GM19099 (cell line): Measurements from ENCODE around the gene DUSP5.

Source experiments
- POLR2A ChIP-seq: IDR thresholded peaks from 3 replicates; pipeline ENCODE4 v1.6.1; 2011; ENCODE audit warnings: low read depth; ENCODE audit not compliant: insufficient read length; ENCODE audit errors: extremely low read depth

The DUSP5 gene

DNA sequence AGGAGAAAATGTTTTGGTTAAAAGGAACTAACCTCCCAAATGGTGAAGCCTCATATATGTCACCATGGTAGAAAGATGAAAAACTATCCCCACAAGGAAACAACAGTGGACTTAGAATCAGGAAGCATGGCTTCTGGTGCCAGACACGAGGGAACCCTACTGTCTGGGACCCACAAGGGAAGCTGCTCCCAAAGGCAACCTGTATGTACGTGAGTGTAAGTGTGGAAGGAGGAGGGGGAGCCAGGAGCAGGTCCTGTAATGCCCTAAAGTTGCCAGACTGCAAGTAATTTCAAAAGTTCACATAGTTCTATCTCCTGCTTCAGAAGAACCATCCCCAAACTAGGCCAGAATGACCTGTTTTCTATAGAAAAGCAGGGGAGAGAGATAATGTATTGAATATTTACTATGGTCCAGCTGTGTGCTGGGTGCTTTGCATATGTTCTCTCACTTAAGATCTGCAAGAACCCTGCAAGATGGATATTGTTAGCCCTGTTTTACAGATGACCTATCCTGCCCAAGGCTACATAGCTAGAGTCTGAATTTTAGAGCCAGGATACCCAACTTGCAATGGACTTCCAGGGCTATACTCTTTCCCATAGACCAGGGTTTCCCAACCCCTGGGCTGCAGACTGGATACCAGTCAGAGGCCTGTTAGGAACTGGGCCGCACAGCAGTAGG lies 19.2 kb downstream of the DUSP5 start:
- TF ChIP-seq POLR2A, result no peak

DNA sequence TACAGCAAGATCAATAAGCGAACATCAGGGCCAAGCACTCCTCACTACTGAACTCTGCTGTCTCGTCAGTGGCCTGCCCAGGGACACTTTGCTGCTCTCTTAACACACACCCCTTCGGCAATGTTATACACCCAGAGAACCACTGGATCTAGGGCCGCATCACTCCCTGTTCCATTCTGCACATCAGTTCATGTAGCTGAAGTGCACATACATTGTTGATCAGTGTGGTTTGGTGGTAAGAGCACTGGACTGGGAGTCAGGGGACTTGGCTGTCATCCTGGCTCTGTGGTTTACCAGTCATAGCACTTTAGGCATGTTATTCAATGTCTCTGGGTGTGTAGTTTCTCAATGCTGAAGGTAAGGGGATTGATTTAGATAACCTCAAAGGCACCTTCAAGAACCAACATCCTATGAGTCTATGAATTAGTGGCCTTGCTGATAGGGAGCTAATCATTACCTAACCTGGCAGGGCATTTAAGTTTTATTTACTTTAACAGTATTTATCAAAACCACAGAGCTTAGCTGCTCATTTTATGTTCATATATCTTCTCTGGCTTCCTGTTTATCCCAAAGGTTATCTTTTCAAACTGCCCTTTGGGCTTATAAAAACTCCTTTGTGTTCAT lies 24.8 kb downstream of the DUSP5 start:
- no peak for TF ChIP-seq POLR2A

DNA sequence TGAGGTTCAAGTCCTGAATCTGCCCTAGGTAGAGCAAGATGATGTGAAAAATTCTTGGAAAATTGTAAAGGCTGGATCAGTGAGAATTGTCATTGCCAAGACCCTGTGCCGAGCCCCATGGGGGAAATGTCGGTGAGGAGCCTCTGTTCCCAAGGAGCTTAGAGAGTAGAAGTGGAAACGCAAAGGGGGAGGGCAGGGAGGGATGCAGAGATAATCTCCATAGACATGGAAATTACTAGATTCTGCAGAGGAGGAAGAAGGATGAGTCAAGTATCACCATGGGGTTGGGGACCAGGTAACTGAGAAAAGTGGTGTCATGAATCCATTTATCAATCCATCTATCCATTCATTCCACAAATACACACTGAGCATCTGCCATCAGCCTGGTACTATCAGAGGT lies 26.0 kb downstream of the DUSP5 start:
- no peak for TF ChIP-seq POLR2A

DNA sequence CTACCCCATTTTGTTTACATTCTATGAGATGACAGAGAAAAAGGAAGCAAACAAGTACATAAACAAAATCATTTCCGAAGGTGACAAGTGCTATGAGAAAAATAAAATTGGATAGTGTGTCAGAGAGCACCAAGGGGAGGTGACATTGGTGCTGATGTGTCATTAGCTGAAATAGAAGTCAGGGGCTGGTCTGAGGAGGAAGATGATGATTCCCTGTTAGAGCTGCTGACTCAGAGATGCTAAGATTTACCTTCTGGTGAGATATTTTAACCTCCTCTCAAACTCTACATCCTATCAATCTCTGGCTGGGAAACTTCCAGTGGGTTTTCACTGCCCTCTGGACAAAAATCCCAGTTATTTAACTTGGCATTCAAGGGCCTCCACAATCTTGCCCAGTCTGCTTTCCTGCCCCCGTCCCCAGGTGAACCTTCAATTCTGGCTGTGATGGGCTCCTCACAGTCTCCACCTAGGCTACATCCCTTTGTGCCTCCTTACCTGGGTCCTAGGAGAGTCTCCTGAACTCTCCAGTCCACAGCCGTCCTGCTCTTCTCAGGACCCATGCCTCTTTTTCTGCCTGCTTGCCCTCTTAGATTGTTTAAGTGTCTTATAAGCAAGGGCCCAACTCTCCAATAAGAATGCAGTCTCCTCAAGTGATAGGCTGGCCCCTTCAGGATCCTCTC lies 26.6 kb downstream of the DUSP5 start:
- no peak for TF ChIP-seq POLR2A

DNA sequence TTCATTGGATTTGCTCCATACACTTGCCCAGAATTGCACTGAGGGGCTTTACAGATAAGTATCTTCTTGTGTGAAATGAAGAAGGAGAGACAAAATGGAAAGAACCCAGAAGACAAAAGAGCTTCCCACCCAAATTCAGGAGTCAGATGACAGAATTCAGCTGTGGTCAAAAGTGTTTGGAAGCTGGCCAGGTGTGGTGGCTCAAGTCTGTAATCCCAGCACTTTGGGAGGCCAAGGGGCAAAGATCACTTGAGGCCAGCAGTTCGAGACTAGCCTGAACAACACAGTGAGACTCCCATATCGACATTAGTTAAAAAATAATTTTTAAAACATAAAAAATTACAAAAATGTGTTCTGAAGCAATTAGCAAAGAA lies 27.1 kb downstream of the DUSP5 start:
- TF ChIP-seq POLR2A, result no peak

GRCh38 chr10:110525349-110526260 lies 27.9 kb downstream of the DUSP5 start:
- TF ChIP-seq POLR2A, result no peak

DNA sequence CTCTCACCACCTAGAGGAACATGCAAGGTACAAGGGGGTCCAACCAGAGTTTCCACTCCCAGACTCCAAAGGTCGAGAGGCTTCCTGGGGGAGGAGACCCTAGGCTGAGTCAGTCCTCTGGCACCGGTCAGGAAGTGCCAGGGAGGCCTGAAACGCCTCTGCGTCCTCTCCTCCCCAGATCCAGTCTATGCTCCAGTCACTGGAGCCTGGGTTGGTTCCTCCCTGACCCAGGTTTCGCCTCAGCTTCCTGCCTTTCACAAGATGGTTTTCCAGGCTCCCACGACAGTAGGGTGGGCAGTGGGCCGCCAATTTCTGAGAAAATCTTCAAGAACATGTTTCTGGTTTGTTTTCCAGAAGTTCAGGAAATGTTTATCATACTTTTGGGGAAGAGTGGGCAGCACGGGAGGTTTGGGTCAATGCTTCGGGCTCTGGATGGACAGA lies 30.0 kb downstream of the DUSP5 start:
- TF ChIP-seq POLR2A, result no peak

DNA sequence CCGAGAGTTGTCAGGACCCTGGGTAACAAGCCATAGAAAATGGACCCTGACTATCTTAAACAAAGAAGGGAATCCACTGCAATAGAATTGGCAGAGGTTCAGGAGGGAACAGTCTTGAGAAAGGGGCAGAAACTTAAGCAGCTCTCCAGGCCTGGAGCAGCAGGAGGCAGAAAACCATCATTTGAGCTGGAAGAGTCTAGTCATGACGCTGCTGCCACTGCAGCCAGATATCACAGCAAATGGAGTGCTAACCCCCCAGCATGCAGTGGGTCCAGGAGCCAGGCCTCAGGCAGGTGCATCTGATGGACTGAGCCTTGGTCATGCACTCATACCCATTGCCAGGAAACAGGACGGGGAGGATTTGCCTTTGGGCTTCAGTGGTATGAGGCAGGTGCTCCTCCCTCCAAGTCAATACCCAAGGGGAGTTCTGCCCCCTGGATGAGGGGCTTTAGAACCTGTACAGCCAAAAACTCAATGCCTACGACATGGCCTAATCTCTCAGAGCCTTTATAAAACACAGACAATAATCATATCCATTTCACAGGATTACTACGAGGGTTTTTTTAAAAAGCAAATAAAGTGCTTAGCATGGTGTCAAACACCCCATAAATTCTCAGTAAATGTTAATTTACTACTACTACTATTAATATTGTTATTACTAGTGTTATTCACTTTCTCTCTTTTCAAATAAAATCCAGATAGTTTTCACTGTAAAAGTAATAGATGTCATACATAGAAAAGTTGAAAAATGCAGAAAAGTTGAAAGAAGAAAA lies 30.7 kb downstream of the DUSP5 start:
- no peak for TF ChIP-seq POLR2A

GRCh38 chr10:110529596-110530011 lies 31.9 kb downstream of the DUSP5 start:
- no peak for TF ChIP-seq POLR2A

GRCh38 chr10:110530131-110530831 lies 32.6 kb downstream of the DUSP5 start:
- no peak for TF ChIP-seq POLR2A

- no peak for TF ChIP-seq POLR2A
Observed at GRCh38 chr10:110531687-110532086, 34.0 kb downstream of the DUSP5 start.

- no peak for TF ChIP-seq POLR2A
Observed at GRCh38 chr10:110533149-110533548, 35.4 kb downstream of the DUSP5 start.

DNA sequence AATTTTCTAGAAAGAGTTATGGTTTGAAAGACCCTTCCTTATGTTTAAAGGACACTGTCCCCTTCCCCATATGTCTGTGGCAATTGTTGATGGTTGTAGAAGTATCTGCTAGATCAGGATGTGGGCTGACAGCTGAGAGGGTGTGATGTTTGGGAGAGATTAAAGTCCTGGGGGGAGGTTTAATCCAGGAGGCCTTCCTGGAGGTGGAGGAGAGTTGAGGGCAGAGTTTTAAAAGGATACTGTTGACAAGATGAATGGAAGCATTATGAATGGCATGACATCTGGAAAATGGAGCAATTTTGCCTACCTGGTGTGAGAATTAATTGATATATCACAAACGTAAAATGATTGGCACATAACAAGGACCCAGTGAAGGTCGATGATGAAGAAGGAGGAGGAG lies 36.9 kb downstream of the DUSP5 start:
- TF ChIP-seq POLR2A, result no peak
